Activated naive CD8-positive, alpha-beta T cell treated with anti-CD3 and anti-CD28 coated beads, Interleukin-2, amount 50 U/mL, for 24 hours (primary cell): ENCODE measurements around the gene PLIN1.

Source experiments
- ATAC-seq: fragments of 150-1000 bp; cut with Tn5 transposase; one replicate; pipeline ENCODE4 v1.10.0; 2021
- DNase-seq: peaks from one replicate; pipeline ENCODE4 v3.0.0; 2021
- H3K27ac Mint-ChIP-seq: one replicate; pipeline ENCODE4 v1.8.0; 2021; ENCODE audit warnings: mild to moderate bottlenecking, mixed read lengths
- H3K27me3 Mint-ChIP-seq: one replicate; pipeline ENCODE4 v1.8.0; 2021; ENCODE audit warnings: mixed read lengths
- H3K36me3 Mint-ChIP-seq: one replicate; pipeline ENCODE4 v1.8.0; 2021; ENCODE audit warnings: low read depth, mixed read lengths
- H3K4me1 Mint-ChIP-seq: one replicate; pipeline ENCODE4 v1.8.0; 2021; ENCODE audit warnings: mixed read lengths
- H3K4me3 Mint-ChIP-seq: one replicate; pipeline ENCODE4 v1.8.0; 2021; ENCODE audit warnings: mild to moderate bottlenecking, moderate library complexity, mixed read lengths
- H3K9me3 Mint-ChIP-seq: one replicate; pipeline ENCODE4 v1.8.0; 2021; ENCODE audit warnings: mixed read lengths

PLIN1 gene

GRCh38 chr15:89666184-89666857 lies 12.8 kb downstream of the PLIN1 start:
- DNase-seq: no peak
- Mint-ChIP-seq H3K36me3 (no peaks in the 10 kb centered on the region), H3K9me3 (no peaks in the 10 kb centered on the region), H3K4me3 (no peak overlapping the region), H3K4me1 (peaks cover 1% of the 10 kb centered on the region), H3K27me3 (peaks cover 31% of the 10 kb centered on the region), H3K27ac (no peak overlapping the region)
- ATAC-seq: no peak

DNA sequence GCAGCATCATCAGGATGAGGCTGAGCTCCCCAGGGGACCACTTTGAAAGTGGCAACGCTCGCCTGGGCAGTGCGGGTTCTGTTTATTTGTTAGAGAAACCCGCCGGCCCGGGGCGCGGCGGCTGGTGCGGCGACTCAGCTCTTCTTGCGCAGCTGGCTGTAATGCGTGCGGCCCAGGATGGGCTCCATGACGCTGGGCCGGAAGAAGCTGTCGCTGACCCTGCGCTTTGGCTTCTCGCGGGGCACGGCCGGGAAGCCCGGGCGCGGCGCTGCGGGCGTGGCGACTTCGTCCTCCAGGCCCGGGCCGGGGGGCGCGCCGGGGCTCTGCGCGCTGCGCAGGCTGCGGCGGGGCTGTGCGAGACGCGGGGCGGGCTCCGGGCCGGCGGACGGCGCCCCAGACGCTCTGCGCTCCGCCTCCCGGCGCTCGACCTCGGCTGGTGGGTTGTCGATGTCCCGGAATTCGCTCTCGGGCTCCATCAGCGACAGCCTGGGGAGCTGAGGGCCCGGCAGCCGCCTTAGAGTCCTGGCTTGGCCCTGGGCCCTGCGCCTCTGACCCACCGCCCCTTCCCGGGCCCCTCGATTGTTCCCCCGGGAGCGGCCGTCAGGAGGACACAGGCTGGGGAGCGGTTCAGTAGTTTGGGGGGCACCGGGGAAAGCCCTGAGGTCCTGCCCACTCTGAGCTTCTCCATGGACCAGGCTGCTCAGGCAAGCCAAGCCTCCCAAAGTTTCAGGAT lies 13.6 kb downstream of the PLIN1 start:
- Mint-ChIP-seq H3K27ac (no peak overlapping the region), H3K9me3 (no peaks in the 10 kb centered on the region), H3K27me3 (peaks cover 34% of the 10 kb centered on the region), H3K4me3 (no peak overlapping the region), H3K36me3 (no peaks in the 10 kb centered on the region), H3K4me1 (peaks cover 1% of the 10 kb centered on the region)
- ATAC-seq: peak; percentile 56
- DNase-seq: peak; percentile 14

DNA sequence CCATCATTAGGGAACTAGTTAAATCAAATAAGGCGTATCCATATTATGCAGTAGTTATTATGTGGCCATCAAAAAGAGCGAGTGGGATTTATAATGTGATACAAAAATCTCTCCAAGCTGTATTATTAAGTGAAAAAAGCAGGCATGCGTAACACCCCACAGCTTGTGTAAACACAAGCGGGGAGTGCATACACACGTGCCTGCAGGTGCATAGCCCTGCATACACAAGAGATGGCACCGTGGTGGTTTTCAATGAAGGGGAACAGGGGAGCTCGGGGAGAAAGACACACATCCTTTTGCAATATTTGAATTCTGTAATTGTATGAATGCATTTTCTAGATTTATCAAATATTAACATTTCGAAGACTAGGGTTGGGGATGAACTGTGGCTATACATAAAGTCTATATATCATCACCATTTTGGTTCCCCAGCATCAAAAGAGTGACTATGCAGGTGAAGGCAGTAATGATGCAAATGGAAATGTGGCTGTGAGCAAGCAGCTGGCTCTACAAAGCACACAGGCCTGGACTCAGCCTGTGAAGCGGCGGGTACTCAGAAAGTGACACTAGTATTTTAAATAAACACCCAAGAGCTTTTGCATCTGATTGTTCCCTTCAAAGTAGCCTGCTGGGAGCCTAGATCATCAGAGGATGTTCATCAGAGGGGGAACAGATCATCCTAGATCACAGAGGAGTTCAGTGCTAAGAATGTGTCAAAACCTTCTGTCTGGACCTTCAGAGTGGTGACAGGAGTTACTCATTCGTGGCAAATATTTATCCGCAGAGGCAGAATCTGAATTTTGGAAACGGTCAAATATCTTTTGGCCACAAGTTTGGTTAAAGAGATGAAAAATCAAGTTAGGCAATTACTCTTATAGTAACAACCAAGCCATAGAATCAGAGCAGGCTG lies 14.5 kb downstream of the PLIN1 start:
- Mint-ChIP-seq H3K27ac (no peak overlapping the region), H3K27me3 (peaks cover 38% of the 10 kb centered on the region), H3K36me3 (no peaks in the 10 kb centered on the region), H3K4me3 (peak overlapping the region; percentile 47), H3K9me3 (no peaks in the 10 kb centered on the region), H3K4me1 (peaks cover 1% of the 10 kb centered on the region)
- ATAC-seq (no peak), DNase-seq (no peak)

- Mint-ChIP-seq H3K9me3 (no peaks in the 10 kb centered on the region), H3K4me1 (peaks cover 1% of the 10 kb centered on the region), H3K27ac (no peak overlapping the region), H3K4me3 (no peak overlapping the region), H3K36me3 (no peaks in the 10 kb centered on the region), H3K27me3 (peaks cover 44% of the 10 kb centered on the region)
- no peak for DNase-seq
- no peak for ATAC-seq
Observed at GRCh38 chr15:89662893-89663626, 16.1 kb downstream of the PLIN1 start.

- no peak for DNase-seq
- ATAC-seq: no peak
- no peaks in the 10 kb centered on the region for H3K9me3 Mint-ChIP-seq
- no peak overlapping the region for H3K27ac Mint-ChIP-seq
- no peaks in the 10 kb centered on the region for H3K36me3 Mint-ChIP-seq
- no peak overlapping the region for H3K4me3 Mint-ChIP-seq
- H3K27me3 Mint-ChIP-seq: peaks cover 42% of the 10 kb centered on the region
- H3K4me1 Mint-ChIP-seq: peaks cover 17% of the 10 kb centered on the region
Observed at GRCh38 chr15:89660556-89660955, 18.6 kb downstream of the PLIN1 start.

DNA sequence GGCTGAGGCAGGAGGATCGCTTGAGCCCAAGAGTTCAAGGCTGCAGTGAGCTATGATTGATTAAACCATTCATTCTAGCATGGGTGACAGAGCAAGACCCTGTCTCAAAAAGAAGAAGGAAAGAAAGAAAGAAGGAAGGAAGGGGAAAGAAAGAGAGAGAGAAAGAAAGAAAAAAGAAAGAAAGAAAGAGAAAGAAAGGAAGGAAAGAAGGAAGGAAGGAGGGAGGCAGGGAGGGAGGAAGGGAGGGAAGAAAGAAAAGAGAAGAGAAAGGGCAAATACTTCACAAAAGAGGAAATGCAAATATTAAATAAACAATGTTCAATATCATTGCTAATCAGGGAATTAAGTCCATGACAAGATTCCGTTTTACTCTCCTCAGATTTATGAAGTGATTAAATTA lies 19.9 kb downstream of the PLIN1 start:
- peaks cover 4% of the 10 kb centered on the region for H3K36me3 Mint-ChIP-seq
- H3K9me3 Mint-ChIP-seq: no peaks in the 10 kb centered on the region
- peaks cover 22% of the 10 kb centered on the region for H3K4me1 Mint-ChIP-seq
- no peak for DNase-seq
- H3K4me3 Mint-ChIP-seq: no peak overlapping the region
- peaks cover 40% of the 10 kb centered on the region for H3K27me3 Mint-ChIP-seq
- no peak overlapping the region for H3K27ac Mint-ChIP-seq
- no peak for ATAC-seq

DNA sequence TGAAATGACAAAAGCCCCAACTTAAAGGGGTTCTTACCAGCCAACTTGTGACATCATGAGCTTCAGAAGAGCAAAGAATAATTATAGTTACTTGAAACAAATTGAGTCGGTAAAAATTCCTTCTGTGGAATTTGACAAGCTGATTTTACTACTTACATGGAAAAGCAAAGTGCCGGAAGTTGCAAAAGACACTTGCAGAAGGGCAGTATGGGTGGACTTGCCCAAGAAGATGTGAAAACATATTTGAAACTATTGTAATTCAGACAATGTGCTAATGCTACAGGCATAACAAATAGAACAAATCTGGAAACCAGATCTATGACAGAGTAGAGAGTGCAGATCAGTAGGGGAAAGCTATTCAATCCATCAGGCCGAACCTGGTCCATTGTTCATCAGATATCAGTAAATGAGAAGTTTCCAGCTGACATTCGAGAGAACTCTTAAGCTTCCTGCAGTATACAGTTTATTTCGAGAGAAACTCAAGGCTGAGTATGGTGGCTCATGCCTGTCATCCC lies 21.4 kb downstream of the PLIN1 start:
- Mint-ChIP-seq H3K36me3 (peaks cover 5% of the 10 kb centered on the region), H3K27ac (no peak overlapping the region), H3K4me3 (no peak overlapping the region), H3K4me1 (peaks cover 24% of the 10 kb centered on the region), H3K27me3 (peaks cover 45% of the 10 kb centered on the region), H3K9me3 (no peaks in the 10 kb centered on the region)
- ATAC-seq: no peak
- DNase-seq: no peak

- peak; percentile 37 for DNase-seq
- ATAC-seq: peak; percentile 87
- H3K36me3 Mint-ChIP-seq: peaks cover 5% of the 10 kb centered on the region
- H3K9me3 Mint-ChIP-seq: no peaks in the 10 kb centered on the region
- peak overlapping the region; percentile 75 for H3K27ac Mint-ChIP-seq
- peaks cover 24% of the 10 kb centered on the region for H3K4me1 Mint-ChIP-seq
- peaks cover 45% of the 10 kb centered on the region for H3K27me3 Mint-ChIP-seq
- peak overlapping the region; percentile 85 for H3K4me3 Mint-ChIP-seq
Observed at GRCh38 chr15:89656116-89656815, 22.9 kb downstream of the PLIN1 start.

GRCh38 chr15:89654847-89655805 lies 24.0 kb downstream of the PLIN1 start, which contains the start of gene KIF7:
TSS of gene KIF7 (minus strand) at chr15:89655467. CDS start at chr15:89652930, 2,537 bp downstream.
- ATAC-seq (peak; percentile 56), DNase-seq (peak; percentile 55)
- Mint-ChIP-seq H3K4me3 (peak within 1 kb of the TSS; percentile 85), H3K36me3 (peaks cover 5% of the 10 kb centered on the region), H3K4me1 (peaks cover 24% of the 10 kb centered on the region), H3K9me3 (no peaks in the 10 kb centered on the region), H3K27me3 (peaks cover 40% of the 10 kb centered on the region), H3K27ac (peak within 1 kb of the TSS; percentile 75)

GRCh38 chr15:89654301-89654761 lies 24.8 kb downstream of the PLIN1 start:
- peaks cover 36% of the 10 kb centered on the region for H3K27me3 Mint-ChIP-seq
- peak overlapping the region; percentile 85 for H3K4me3 Mint-ChIP-seq
- peaks cover 24% of the 10 kb centered on the region for H3K4me1 Mint-ChIP-seq
- H3K9me3 Mint-ChIP-seq: no peaks in the 10 kb centered on the region
- H3K36me3 Mint-ChIP-seq: peaks cover 5% of the 10 kb centered on the region
- DNase-seq (no peak), ATAC-seq (no peak)
- no peak overlapping the region for H3K27ac Mint-ChIP-seq

DNA sequence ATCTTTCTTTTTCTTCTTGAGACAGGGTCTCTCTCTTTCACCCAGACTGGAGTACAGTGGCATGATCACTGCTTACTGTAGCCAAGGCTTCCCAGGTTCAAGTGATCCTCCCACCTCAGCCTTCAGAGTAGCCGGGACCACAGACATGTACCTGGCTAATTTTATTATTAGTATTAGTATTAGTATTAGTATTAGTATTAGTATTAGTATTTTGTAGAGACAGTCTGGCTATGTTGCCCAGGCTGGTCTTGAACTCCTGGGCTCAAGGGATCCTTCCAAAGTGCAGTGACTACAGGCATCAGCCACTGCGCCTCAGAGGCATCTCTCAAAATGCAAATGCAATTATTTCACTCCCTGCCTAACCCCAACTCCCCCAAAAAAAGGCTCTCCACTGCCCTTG lies 25.6 kb downstream of the PLIN1 start:
- H3K36me3 Mint-ChIP-seq: peaks cover 5% of the 10 kb centered on the region
- H3K4me3 Mint-ChIP-seq: no peak overlapping the region
- ATAC-seq (no peak), DNase-seq (no peak)
- H3K27me3 Mint-ChIP-seq: peaks cover 33% of the 10 kb centered on the region
- H3K4me1 Mint-ChIP-seq: peaks cover 24% of the 10 kb centered on the region
- no peaks in the 10 kb centered on the region for H3K9me3 Mint-ChIP-seq
- no peak overlapping the region for H3K27ac Mint-ChIP-seq

GRCh38 chr15:89652666-89653065 lies 26.5 kb downstream of the PLIN1 start:
- Mint-ChIP-seq H3K27ac (no peak overlapping the region), H3K36me3 (peaks cover 5% of the 10 kb centered on the region), H3K27me3 (peaks cover 33% of the 10 kb centered on the region), H3K4me3 (no peak overlapping the region), H3K9me3 (no peaks in the 10 kb centered on the region), H3K4me1 (peaks cover 24% of the 10 kb centered on the region)
- DNase-seq: no peak
- ATAC-seq: no peak
